Tibial artery (tissue), 4 donors: ENCODE data around the gene BCL2.

ENCODE experiments used
- DNase-seq, 2 donors: peaks; one replicate each; pipeline ENCODE4 v3.0.0-alpha.2; 2019
- H3K27ac ChIP-seq, 2 donors: fragments of 200-600 bp; sonication (generic) in 1 of 2; 1 replicate in 1 of 2; 2 replicates in 1 of 2; pipeline ENCODE4 v1.5.1; 2018 to 2019; ENCODE audit warnings: mild to moderate bottlenecking in 1 of 2
- H3K27me3 ChIP-seq, 2 donors: fragments of 200-600 bp; sonication (generic) in 1 of 2; one replicate each; pipeline versions ENCODE4 v1.5.1 to v1.6.0; 2016 to 2019
- H3K36me3 ChIP-seq, 3 donors: fragments of 200-600 bp; sonication (generic) in 2 of 3; one replicate each; pipeline ENCODE4 v1.5.1; 2016 to 2019; ENCODE audit warnings: mild to moderate bottlenecking in 2 of 3
- H3K4me1 ChIP-seq, 4 donors: fragments of 200-600 bp; sonication (generic) in 2 of 4; 1 replicate in 3 of 4; 2 replicates in 1 of 4; pipeline ENCODE4 v1.5.1; 2016 to 2019
- H3K4me3 ChIP-seq, 2 donors: fragments of 200-600 bp; sonication (generic) in 1 of 2; 1 replicate in 1 of 2; 2 replicates in 1 of 2; pipeline ENCODE4 v1.5.1; 2018 to 2019; ENCODE audit warnings: mild to moderate bottlenecking in 2 of 2
- H3K9me3 ChIP-seq, 3 donors: fragments of 200-600 bp; sonication (generic) in 1 of 3; one replicate each; pipeline ENCODE4 v1.5.1; 2016 to 2019
- intact Hi-C: fragments of 100-400 bp; cut with DNase I; formaldehyde crosslinking; loops from one replicate; pipeline ENCODE4 v1.15.0; 2023; ENCODE audit warnings: low total_unique reads
- TF ChIP-seq, protein P1 (sequence below), 2 experiments: fragments of 200-600 bp in 1 of 2; fragments of 450-650 bp in 1 of 2; IDR thresholded peaks; one replicate each; pipeline ENCODE4 v1.5.1; 2017 to 2019; ENCODE audit warnings: antibody characterized with exemption in 2 of 2, mild to moderate bottlenecking in 1 of 2, moderate library complexity in 1 of 2

The BCL2 gene

DNA sequence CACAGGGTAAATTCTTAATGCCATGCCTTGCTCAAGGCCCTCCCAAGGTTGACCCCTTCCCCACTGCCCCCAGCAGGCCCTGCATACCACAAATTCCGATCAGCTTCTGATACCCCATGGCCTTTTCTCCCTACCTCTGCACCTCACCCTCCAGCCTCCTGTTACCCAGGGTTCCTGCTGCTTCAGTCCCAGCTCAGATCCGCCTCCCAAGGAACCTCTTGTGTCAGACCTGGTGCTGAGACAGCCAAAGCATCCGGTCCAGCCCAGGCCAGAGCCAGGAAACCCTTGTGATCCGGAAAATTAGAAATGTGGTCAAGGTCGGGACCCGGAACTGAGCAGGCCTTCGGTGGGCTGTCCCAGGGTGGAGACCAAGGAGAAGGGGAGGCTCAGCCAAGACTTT is 231.3 kb downstream of the BCL2 start:
- Histone ChIP-seq H3K36me3 (no peaks in the 10 kb centered on the region), H3K9me3 (no peaks in the 10 kb centered on the region)

DNA sequence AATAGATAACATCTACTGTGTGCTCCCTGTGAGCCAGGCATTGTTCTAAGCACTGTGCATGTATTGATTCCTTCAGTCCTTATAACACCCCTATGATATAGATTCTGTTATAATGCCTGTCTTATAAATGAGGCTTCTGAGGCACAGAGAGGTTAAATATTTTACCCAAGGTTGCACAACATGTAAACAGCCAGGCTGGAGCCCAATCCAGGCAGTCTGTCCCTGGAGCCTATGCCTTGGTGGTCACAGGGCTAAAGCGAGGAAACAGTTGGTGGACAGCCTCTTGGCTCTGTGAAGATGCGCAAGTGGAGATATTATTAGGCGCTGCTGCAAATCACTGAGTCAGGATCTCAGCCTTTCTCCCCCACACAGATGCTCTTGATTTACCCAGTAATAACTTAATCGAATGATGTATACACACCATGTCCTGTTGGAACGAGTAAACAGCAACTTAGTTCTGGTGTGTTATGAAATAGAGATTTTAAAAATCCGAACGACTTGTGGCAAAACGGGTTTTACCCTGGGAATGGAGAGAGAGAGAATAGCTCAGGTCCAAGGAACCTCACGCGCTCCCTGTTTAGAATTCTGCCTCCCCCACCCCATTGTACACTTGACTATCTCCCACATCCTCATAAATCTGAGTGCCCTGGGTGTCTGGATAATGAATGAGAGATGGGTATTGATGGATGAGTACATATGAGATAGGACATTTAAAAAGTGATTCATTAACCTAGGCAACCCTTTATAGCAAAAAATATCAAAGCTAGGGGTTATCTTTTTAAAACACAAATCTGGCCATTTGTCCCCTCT is 231.9 kb downstream of the BCL2 start:
- TF ChIP-seq, protein P1, sequence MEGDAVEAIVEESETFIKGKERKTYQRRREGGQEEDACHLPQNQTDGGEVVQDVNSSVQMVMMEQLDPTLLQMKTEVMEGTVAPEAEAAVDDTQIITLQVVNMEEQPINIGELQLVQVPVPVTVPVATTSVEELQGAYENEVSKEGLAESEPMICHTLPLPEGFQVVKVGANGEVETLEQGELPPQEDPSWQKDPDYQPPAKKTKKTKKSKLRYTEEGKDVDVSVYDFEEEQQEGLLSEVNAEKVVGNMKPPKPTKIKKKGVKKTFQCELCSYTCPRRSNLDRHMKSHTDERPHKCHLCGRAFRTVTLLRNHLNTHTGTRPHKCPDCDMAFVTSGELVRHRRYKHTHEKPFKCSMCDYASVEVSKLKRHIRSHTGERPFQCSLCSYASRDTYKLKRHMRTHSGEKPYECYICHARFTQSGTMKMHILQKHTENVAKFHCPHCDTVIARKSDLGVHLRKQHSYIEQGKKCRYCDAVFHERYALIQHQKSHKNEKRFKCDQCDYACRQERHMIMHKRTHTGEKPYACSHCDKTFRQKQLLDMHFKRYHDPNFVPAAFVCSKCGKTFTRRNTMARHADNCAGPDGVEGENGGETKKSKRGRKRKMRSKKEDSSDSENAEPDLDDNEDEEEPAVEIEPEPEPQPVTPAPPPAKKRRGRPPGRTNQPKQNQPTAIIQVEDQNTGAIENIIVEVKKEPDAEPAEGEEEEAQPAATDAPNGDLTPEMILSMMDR (IDR thresholded peaks at IDR 0.05): no peak
- Histone ChIP-seq H3K9me3 (no peaks in the 10 kb centered on the region), H3K27ac (no peak overlapping the region), H3K4me1 (no peaks in the 10 kb centered on the region), H3K36me3 (no peaks in the 10 kb centered on the region), H3K4me3 (no peak overlapping the region), H3K27me3 (peaks cover 0 to 7% of the 10 kb centered on the region in 2 donors)
- intact Hi-C loops: no loop called here
- DNase-seq: no peak

More for the DNA sequence above, 231.3 kb downstream of the BCL2 start:
- intact Hi-C loops: no loop called here
- DNase-seq: no peak
- TF ChIP-seq, protein P1 (IDR thresholded peaks at IDR 0.05): no peak
- Histone ChIP-seq H3K27me3 (peaks cover 0 to 7% of the 10 kb centered on the region in 2 donors), H3K4me3 (no peak overlapping the region), H3K4me1 (no peaks in the 10 kb centered on the region), H3K27ac (no peak overlapping the region)

DNA sequence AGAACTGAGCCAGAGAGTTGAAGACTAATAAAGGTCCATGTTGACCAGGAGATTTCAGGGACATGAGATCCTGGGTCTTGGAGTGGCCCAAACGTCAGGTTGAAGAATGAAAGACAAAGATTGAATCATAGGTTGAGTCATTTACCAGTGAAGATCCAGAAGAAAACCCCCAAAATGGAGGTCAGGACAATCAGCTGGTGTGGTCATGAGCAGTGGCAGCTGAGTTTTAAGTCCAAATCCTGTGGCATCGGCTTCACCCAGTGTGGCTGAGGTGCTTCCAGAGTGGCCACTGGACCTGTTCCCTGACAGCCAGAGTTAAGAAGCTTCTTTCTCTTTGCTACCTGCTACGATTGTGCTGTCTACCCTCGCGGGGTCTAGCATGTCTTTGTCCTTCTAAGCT is 234.0 kb downstream of the BCL2 start:
- Histone ChIP-seq H3K27ac (no peak overlapping the region), H3K4me3 (no peak overlapping the region), H3K36me3 (no peaks in the 10 kb centered on the region), H3K9me3 (no peaks in the 10 kb centered on the region), H3K4me1 (no peaks in the 10 kb centered on the region), H3K27me3 (no peaks in the 10 kb centered on the region)
- no peak for DNase-seq
- TF ChIP-seq, protein P1 (IDR thresholded peaks at IDR 0.05): no peak
- intact Hi-C loops: no loop called here

DNA sequence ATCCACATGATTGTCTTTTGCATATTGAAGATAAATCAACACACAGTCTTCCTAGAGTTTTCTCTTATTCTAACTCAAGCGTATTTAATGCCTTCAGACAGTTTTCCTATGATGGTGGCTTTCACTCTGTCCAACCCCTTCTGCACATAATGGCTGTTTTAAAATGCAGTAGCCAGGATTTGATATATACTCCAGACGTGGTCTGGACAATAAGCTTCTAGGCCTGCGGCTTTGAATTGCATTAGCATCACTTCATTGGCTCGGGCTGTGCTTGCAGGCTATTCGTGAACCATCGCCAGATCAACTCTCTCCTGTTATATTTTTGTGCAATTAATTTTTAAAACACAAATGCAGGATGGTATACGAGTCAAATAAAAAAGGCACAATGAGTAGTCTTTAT is 235.3 kb downstream of the BCL2 start:
- TF ChIP-seq, protein P1 (IDR thresholded peaks at IDR 0.05): no peak
- peaks cover 0 to 8% (median 0%) of the 10 kb centered on the region in 3 donors for H3K9me3 ChIP-seq
- H3K4me1 ChIP-seq: no peaks in the 10 kb centered on the region
- H3K4me3 ChIP-seq: no peak overlapping the region
- no peak overlapping the region for H3K27ac ChIP-seq
- no peaks in the 10 kb centered on the region for H3K36me3 ChIP-seq
- DNase-seq: no peak
- intact Hi-C loops: no loop called here
- no peaks in the 10 kb centered on the region for H3K27me3 ChIP-seq

DNA sequence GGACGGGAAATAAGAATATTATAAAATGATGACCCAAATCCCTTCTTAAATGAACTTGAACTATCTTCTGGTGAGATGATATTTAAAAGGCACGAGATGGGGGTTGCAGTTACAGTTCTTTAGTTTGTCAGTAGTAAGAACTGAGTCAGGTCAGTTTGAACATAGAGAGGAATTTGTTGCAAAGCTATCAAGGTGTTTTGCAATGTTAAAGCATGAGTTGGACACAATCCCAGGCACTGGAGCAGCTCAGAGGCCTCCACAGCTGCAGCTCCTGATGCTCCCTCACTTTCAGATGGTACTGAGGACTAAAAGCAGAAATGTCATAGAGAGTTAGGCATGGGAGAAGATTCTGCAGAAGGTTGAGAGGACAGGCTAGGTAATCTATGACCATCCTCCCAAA is 236.0 kb downstream of the BCL2 start:
- H3K4me1 ChIP-seq: no peaks in the 10 kb centered on the region
- TF ChIP-seq, protein P1 (IDR thresholded peaks at IDR 0.05): no peak
- no peaks in the 10 kb centered on the region for H3K36me3 ChIP-seq
- DNase-seq: no peak
- intact Hi-C loops: no loop called here
- no peak overlapping the region for H3K27ac ChIP-seq
- H3K4me3 ChIP-seq: no peak overlapping the region
- H3K9me3 ChIP-seq: peaks cover 0 to 8% (median 0%) of the 10 kb centered on the region in 3 donors
- H3K27me3 ChIP-seq: no peaks in the 10 kb centered on the region
